GM11168 (cell line): ENCODE results near the gene LRFN3.
"Not testable (repeated sequence)": the region's sequence is repeated elsewhere in the genome, so short reads cannot be mapped to it uniquely, and the experiment has no call there.

Experiments
- in situ Hi-C: fragments of 300-500 bp; cut with MboI; formaldehyde crosslinking; loops from one replicate; pipeline ENCODE4 v1.12.0; 2022; ENCODE audit warnings: low sequenced_read_pairs; ENCODE audit not compliant: unreplicated experiment

Gene LRFN3

GRCh38 chr19:35905178-35905727 lies 30.9 kb upstream of the LRFN3 start:
- in situ Hi-C loops, result no loop called here

- in situ Hi-C loops, result no loop called here
Measured at GRCh38 chr19:35907377-35907745, 28.8 kb upstream of the LRFN3 start.

GRCh38 chr19:35908010-35908441 lies 28.1 kb upstream of the LRFN3 start, which contains the start of gene TYROBP:
Gene TYROBP, minus strand, starts transcription at chr19:35908295. Its CDS starts 67 bp downstream, at chr19:35908228.
- in situ Hi-C loops, result no loop called here

- in situ Hi-C loops, result no loop called here
Measured at GRCh38 chr19:35908973-35909683, 27.0 kb upstream of the LRFN3 start.

- in situ Hi-C loops, result no loop called here
Measured at GRCh38 chr19:35909684-35910035, 26.5 kb upstream of the LRFN3 start.

- in situ Hi-C loops, result not testable (repeated sequence)
Measured at GRCh38 chr19:35910355-35910754, 25.8 kb upstream of the LRFN3 start.

- in situ Hi-C loops, result no loop called here
Measured at GRCh38 chr19:35911173-35911572, 25.0 kb upstream of the LRFN3 start.

GRCh38 chr19:35911790-35912189 lies 24.4 kb upstream of the LRFN3 start:
- in situ Hi-C loops, result no loop called here

GRCh38 chr19:35913589-35913988 lies 22.6 kb upstream of the LRFN3 start:
- in situ Hi-C loops, result no loop called here

GRCh38 chr19:35915443-35915842 lies 20.7 kb upstream of the LRFN3 start:
- in situ Hi-C loops, result no loop called here

GRCh38 chr19:35919306-35919705 lies 16.9 kb upstream of the LRFN3 start:
- in situ Hi-C loops, result no loop called here

GRCh38 chr19:35921012-35921411 lies 15.2 kb upstream of the LRFN3 start:
- in situ Hi-C loops, result no loop called here

- in situ Hi-C loops, result no loop called here
Measured at GRCh38 chr19:35925501-35925900, 10.7 kb upstream of the LRFN3 start.

GRCh38 chr19:35928507-35928906 lies 7.7 kb upstream of the LRFN3 start:
- in situ Hi-C loops, result no loop called here

- in situ Hi-C loops, result loop anchor here (5.0 kb wide), 1 partner anchor 53 kb away; no protein-coding TSS in a partner anchor
Measured at GRCh38 chr19:35929876-35930275, 6.3 kb upstream of the LRFN3 start.

GRCh38 chr19:35931161-35931873 lies 4.9 kb upstream of the LRFN3 start:
- in situ Hi-C loops, result loop anchor here (5.0 kb wide), 1 partner anchor 54 kb away; no protein-coding TSS in a partner anchor

- in situ Hi-C loops, result loop anchor here (5.0 kb wide), 1 partner anchor 55 kb away; no protein-coding TSS in a partner anchor
Measured at GRCh38 chr19:35931874-35932202, 4.3 kb upstream of the LRFN3 start.

- in situ Hi-C loops, result loop anchor here (5.0 kb wide), 1 partner anchor 55 kb away; no protein-coding TSS in a partner anchor
Measured at GRCh38 chr19:35932291-35932936, 3.8 kb upstream of the LRFN3 start.

- in situ Hi-C loops, result no loop called here
Measured at GRCh38 chr19:35936738-35937268, 629 bp downstream of the LRFN3 start.
